ENCODE data around the gene TCF15.

Gene TCF15

DNA sequence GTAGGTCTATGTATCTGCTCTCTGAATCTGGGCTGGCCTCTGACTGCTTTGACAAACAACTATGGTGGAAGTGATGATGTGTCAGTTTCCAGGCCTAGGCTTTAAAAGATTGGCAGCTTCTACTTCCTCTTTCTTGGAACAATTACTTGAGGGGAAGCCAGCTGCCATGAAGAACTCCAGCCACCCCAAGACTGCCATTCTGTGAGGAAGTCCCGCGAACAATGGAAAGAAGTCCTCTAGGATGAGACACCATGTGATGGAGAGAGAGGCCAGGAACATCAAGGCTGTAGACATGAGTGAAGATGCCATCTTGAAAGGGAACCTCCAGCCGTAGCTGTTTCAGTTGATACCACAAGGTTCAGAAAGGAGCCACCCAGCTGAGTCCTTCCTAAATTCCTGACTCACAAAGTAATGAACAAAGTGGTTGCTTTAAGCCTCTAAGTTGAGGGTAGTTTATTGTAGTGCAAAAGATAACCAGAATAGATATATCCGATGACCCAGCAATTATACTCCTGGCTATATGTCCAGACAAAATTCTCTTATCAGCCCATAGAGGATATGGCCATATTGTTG lies 15.3 kb upstream of the TCF15 start:
- no peak overlapping the region for H3K27ac ChIP-seq
- TF ChIP-seq ZFX (IDR thresholded peaks at IDR 0.05), result no peak
- TF ChIP-seq, protein P1, sequence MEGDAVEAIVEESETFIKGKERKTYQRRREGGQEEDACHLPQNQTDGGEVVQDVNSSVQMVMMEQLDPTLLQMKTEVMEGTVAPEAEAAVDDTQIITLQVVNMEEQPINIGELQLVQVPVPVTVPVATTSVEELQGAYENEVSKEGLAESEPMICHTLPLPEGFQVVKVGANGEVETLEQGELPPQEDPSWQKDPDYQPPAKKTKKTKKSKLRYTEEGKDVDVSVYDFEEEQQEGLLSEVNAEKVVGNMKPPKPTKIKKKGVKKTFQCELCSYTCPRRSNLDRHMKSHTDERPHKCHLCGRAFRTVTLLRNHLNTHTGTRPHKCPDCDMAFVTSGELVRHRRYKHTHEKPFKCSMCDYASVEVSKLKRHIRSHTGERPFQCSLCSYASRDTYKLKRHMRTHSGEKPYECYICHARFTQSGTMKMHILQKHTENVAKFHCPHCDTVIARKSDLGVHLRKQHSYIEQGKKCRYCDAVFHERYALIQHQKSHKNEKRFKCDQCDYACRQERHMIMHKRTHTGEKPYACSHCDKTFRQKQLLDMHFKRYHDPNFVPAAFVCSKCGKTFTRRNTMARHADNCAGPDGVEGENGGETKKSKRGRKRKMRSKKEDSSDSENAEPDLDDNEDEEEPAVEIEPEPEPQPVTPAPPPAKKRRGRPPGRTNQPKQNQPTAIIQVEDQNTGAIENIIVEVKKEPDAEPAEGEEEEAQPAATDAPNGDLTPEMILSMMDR (conservative IDR thresholded peaks at IDR 0.05), result no peak

DNA sequence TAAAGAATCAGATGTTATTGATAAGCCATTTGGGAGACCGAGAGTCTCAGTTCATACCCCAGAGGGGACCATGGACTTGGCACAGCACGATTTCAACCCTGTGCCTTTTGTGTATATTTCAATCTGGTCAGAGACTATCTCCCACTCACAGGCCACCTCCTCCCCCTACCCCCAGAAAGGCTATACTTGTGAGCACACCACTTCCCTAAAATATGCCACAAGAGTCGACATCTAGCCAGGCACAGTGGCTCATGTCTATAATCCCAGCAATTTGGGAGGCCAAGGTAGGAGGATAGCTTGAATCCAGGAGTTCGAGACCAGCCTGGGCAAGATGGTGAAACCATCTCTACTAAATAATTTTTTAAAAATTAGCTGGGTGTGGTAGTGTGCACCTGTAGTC lies 13.6 kb upstream of the TCF15 start:
- TF ChIP-seq, protein P1 (conservative IDR thresholded peaks at IDR 0.05), result no peak
- TF ChIP-seq ZFX (IDR thresholded peaks at IDR 0.05), result no peak
- H3K27ac ChIP-seq, result no peak overlapping the region

DNA sequence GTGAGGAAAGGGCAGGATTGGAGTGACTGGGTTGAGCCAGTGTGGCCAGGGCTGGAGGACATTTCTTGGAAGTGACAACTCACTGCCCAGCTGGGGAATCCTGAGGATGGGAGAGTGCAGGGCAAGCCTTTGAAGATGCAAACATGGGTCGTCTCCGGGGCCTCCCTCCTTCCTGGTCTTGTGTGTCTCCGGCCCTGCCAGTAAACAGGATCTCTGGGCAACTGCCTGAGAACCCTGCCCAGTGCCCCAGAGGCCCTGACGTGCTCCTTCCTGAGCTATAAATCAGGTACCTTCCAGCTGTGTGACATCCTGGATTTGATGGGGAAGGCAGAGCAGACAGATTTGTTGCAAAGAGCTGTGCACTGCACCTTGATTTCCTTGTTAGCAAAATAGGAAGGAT lies 12.9 kb upstream of the TCF15 start:
- no peak overlapping the region for H3K27ac ChIP-seq
- no peak for TF ChIP-seq ZFX (IDR thresholded peaks at IDR 0.05)
- TF ChIP-seq, protein P1 (conservative IDR thresholded peaks at IDR 0.05), result no peak

DNA sequence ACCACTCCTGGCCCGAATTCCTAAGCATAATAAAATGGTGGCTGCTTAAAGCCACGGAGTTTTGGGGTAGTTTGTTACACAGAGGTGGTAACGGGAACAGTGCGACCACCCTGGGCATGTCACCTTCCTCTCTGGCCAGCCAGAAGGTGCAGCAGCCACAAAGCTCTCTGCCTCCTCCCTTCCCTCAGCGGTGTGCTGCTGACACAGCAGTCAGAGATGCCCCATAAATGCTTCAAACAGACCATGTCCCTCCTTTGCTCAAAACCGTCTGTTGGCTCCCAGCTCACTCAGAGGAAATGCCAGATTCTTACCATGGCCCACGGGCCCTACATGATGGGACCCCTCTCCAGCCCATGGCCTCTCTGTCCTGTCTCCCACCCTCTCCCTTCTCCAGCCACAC lies 12.1 kb upstream of the TCF15 start:
- TF ChIP-seq ZFX (IDR thresholded peaks at IDR 0.05), result no peak
- TF ChIP-seq, protein P1 (conservative IDR thresholded peaks at IDR 0.05), result no peak

DNA sequence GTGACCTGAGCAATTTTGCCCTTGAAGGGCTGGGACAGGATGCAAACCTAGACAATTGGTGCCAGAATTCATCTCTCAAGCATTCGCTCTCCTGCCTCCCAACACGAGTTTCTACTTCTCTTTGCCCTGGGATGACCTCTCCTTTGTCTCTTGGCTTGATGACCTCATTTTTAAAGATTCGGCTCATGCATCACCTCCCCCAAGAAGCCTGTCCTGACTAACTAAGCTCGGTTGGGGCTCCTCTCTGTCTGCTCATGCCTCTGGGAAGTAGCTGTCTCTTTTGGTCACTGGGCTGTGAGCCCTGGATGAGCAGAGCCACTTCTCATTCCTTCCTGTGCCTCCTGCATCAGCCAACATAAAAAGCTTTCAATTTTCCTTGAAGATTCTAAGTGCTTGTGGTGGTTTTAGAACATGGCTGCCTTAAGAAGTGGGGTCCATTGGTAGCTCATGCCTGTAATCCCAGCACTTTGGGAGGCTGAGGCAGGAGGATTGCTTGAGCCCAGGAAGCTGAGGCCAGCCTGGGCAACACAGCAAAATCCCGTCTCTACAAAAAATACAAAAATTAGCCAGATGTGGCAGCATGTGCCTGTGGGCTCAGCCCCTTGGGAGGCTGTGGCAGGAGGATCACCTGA lies 11.1 kb upstream of the TCF15 start:
- no peak overlapping the region for H3K27ac ChIP-seq
- TF ChIP-seq ZFX (IDR thresholded peaks at IDR 0.05), result no peak
- TF ChIP-seq, protein P1 (conservative IDR thresholded peaks at IDR 0.05), result no peak

More for the DNA sequence above, 12.1 kb upstream of the TCF15 start:
- no peak overlapping the region for H3K27ac ChIP-seq

DNA sequence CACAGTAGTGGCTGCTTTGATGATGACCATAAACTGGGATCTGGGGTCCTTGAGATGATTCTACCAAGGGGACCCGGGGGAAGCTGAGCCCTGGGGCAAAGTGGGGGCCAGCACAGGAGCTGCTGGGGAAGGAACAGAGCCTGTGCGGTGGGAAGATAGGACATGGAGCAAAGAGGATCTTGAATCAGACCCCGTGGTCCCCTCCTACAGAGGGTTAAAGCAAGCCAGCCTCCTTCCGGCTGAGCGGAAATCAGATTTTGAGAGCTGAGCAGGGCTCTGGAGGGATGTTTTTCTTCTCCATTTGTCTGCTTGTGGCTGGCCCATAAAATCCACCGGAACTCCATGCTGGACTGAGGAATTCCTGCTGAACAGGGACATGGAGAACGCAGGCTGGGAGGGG lies 10.1 kb upstream of the TCF15 start:
- TF ChIP-seq, protein P1 (conservative IDR thresholded peaks at IDR 0.05), result no peak
- TF ChIP-seq ZFX (IDR thresholded peaks at IDR 0.05), result no peak
- no peak overlapping the region for H3K27ac ChIP-seq

DNA sequence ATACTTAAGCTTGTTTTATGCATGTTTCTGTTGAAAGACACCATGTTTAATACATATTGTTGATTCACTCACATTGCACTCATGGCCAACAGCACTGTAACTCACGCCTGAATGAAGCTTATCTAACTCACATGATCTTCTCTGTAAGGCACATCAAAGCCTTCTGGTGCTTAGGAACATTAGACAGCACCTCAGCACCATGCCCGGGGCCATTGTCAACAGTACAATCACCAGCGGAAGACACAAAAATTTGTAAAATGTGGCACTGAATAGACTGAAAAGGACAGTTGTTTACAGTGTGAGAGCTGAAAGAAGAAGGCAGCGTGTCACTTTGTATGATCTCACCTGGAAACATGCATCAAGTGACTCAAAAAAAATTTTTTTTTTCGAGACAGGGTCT lies 8.9 kb upstream of the TCF15 start:
- TF ChIP-seq, protein P1 (conservative IDR thresholded peaks at IDR 0.05), result no peak
- no peak for TF ChIP-seq ZFX (IDR thresholded peaks at IDR 0.05)
- H3K27ac ChIP-seq, result no peak overlapping the region

Data from C4-2B (cell line).